Stimulated activated naive CD8-positive, alpha-beta T cell treated with anti-CD3 and anti-CD28 coated beads, Interleukin-15, Interleukin-2, amounts not matched to agents 100 U/mL and 50 U/mL, for 24 hours (primary cell): Measurements from ENCODE around the gene THEMIS2.
A peak's percentile ranks its signal among the peaks of the same experiment; 100 is the strongest.
"Not testable (repeated sequence)": the region's sequence is repeated elsewhere in the genome, so short reads cannot be mapped to it uniquely, and the experiment has no call there.

ENCODE experiments used
- ATAC-seq: fragments of 150-1000 bp; cut with Tn5 transposase; one replicate; pipeline ENCODE4 v1.10.0; 2021
- DNase-seq: peaks from one replicate; pipeline ENCODE4 v3.0.0; 2021

The THEMIS2 gene

GRCh38 chr1:27872059-27872801 lies at the start of gene THEMIS2:
THEMIS2 (plus strand) TSS chr1:27872544; CDS start chr1:27872572, 28 bp downstream.
- DNase-seq = peak; percentile 88
- peak; percentile 80 for ATAC-seq

- DNase-seq = no peak
- ATAC-seq = no peak
Measured at GRCh38 chr1:27823784-27824183, 48.6 kb upstream of the THEMIS2 start.

- no peak for DNase-seq
- ATAC-seq = no peak
Measured at GRCh38 chr1:27824411-27824810, 47.9 kb upstream of the THEMIS2 start.

- DNase-seq, ATAC-seq: not testable (repeated sequence)
Measured at GRCh38 chr1:27829339-27829960, 42.9 kb upstream of the THEMIS2 start.

GRCh38 chr1:27830621-27831440 lies 41.5 kb upstream of the THEMIS2 start, which contains the start of gene PPP1R8:
PPP1R8 (plus strand) TSS chr1:27830782; CDS start chr1:27830836, 54 bp downstream.
- DNase-seq (peak; percentile 92), ATAC-seq (peak; percentile 100)

- DNase-seq (no peak), ATAC-seq (no peak)
Measured at GRCh38 chr1:27831568-27832410, 40.6 kb upstream of the THEMIS2 start.

GRCh38 chr1:27832762-27833161 lies 39.6 kb upstream of the THEMIS2 start:
- DNase-seq (no peak), ATAC-seq (no peak)

GRCh38 chr1:27833470-27833869 lies 38.9 kb upstream of the THEMIS2 start:
- no peak for ATAC-seq
- no peak for DNase-seq

GRCh38 chr1:27835046-27835445 lies 37.3 kb upstream of the THEMIS2 start:
- DNase-seq = no peak
- no peak for ATAC-seq

GRCh38 chr1:27835501-27835900 lies 36.8 kb upstream of the THEMIS2 start:
- no peak for DNase-seq

GRCh38 chr1:27849951-27850350 lies 22.4 kb upstream of the THEMIS2 start:
- ATAC-seq (no peak), DNase-seq (no peak)

More at GRCh38 chr1:27835501-27835900, 36.8 kb upstream of the THEMIS2 start:
- no peak for ATAC-seq

GRCh38 chr1:27855085-27855484 lies 17.3 kb upstream of the THEMIS2 start:
- ATAC-seq = no peak
- no peak for DNase-seq

- ATAC-seq (no peak), DNase-seq (no peak)
Measured at GRCh38 chr1:27856561-27857343, 15.6 kb upstream of the THEMIS2 start.

- ATAC-seq, DNase-seq: not testable (repeated sequence)
Measured at GRCh38 chr1:27857552-27857951, 14.8 kb upstream of the THEMIS2 start.

GRCh38 chr1:27858072-27858948 lies 14.0 kb upstream of the THEMIS2 start:
- ATAC-seq (peak; percentile 90), DNase-seq (peak; percentile 86)

- DNase-seq = no peak
- ATAC-seq = no peak
Measured at GRCh38 chr1:27858949-27859576, 13.3 kb upstream of the THEMIS2 start.

- DNase-seq = no peak
- ATAC-seq = no peak
Measured at GRCh38 chr1:27861436-27861835, 10.9 kb upstream of the THEMIS2 start.

- ATAC-seq (no peak), DNase-seq (no peak)
Measured at GRCh38 chr1:27862004-27862403, 10.3 kb upstream of the THEMIS2 start.
